Measurements from ENCODE around the gene ALG2. TPM values are rescaled to one million over a fixed set of nuclear protein-coding genes. Genes with fewer than 3 reads are reported as not detected.

ALG2 gene
- total RNA-seq, 3 donors from 2014 or later (not counting 1 experiment from before 2014, with no cell fraction given), result 17.3 to 23.2 (median 20.7) TPM

GRCh38 chr9:99192786-99193465 lies 28.8 kb downstream of the ALG2 start:
- no peak overlapping the region for H3K27ac Mint-ChIP-seq
- H3K9me3 Mint-ChIP-seq, result no peaks in the 10 kb centered on the region
- ATAC-seq, result no peak
- Histone ChIP-seq H3K27ac (ENCODE audit: low read length) (no peak overlapping the region), H3K4me3 (ENCODE audit: low read length) (no peak overlapping the region), H3K36me3 (ENCODE audit: control insufficient read depth, insufficient read depth, low read length) (no peaks in the 10 kb centered on the region), H3K9me3 (ENCODE audit: control insufficient read depth, insufficient read depth, low read length) (peaks cover 3% of the 10 kb centered on the region), H3K4me1 (ENCODE audit: control insufficient read depth, insufficient read depth, low read length) (no peaks in the 10 kb centered on the region), H3K27me3 (ENCODE audit: control insufficient read depth, insufficient read depth, low read length) (no peaks in the 10 kb centered on the region)
- 85% methylated on average over 5 of the region's 5 CpGs for WGBS (ENCODE audit: insufficient coverage)
- no peak for DNase-seq
- intact Hi-C loops (cut with micrococcal nuclease), result no loop called here
- no peak for TF ChIP-seq CTCF (IDR thresholded peaks at IDR 0.05)
- H3K36me3 Mint-ChIP-seq, result no peaks in the 10 kb centered on the region
- H3K27me3 Mint-ChIP-seq (ENCODE audit: low read depth in 2 of 2), result peaks cover 27 to 35% of the 10 kb centered on the region in 2 donors
- H3K4me1 Mint-ChIP-seq, result peaks cover 0 to 12% of the 10 kb centered on the region in 2 donors
- no peak overlapping the region for H3K4me3 Mint-ChIP-seq

- DNase-seq (no peak), ATAC-seq (no peak)
- Mint-ChIP-seq H3K4me3 (no peak overlapping the region), H3K9me3 (no peaks in the 10 kb centered on the region), H3K4me1 (peaks cover 0 to 6% of the 10 kb centered on the region in 2 donors), H3K27ac (no peak overlapping the region), H3K36me3 (no peaks in the 10 kb centered on the region), H3K27me3 (ENCODE audit: low read depth in 2 of 2) (peaks cover 24 to 35% of the 10 kb centered on the region in 2 donors)
- Histone ChIP-seq H3K27ac (ENCODE audit: low read length) (no peak overlapping the region), H3K4me1 (ENCODE audit: control insufficient read depth, insufficient read depth, low read length) (no peaks in the 10 kb centered on the region), H3K4me3 (ENCODE audit: low read length) (no peak overlapping the region), H3K27me3 (ENCODE audit: control insufficient read depth, insufficient read depth, low read length) (no peaks in the 10 kb centered on the region), H3K36me3 (ENCODE audit: control insufficient read depth, insufficient read depth, low read length) (no peaks in the 10 kb centered on the region), H3K9me3 (ENCODE audit: control insufficient read depth, insufficient read depth, low read length) (peaks cover 3% of the 10 kb centered on the region)
- 94% methylated on average over 3 of the region's 3 CpGs for WGBS (ENCODE audit: insufficient coverage)
- no peak for TF ChIP-seq CTCF (IDR thresholded peaks at IDR 0.05)
- intact Hi-C loops (cut with micrococcal nuclease), result no loop called here
Observed at GRCh38 chr9:99190597-99191283, 31.0 kb downstream of the ALG2 start.

- no peak overlapping the region for H3K27ac Mint-ChIP-seq
Observed at GRCh38 chr9:99189887-99190596, 31.7 kb downstream of the ALG2 start.

More at GRCh38 chr9:99189887-99190596, 31.7 kb downstream of the ALG2 start:
- no peak overlapping the region for H3K4me3 ChIP-seq (ENCODE audit: low read length)
- 81% methylated on average over 8 of the region's 8 CpGs for WGBS (ENCODE audit: insufficient coverage)
- ATAC-seq (no peak), DNase-seq (no peak)
- no peaks in the 10 kb centered on the region for H3K27me3 ChIP-seq (ENCODE audit: control insufficient read depth, insufficient read depth, low read length)
- no peak for TF ChIP-seq CTCF (IDR thresholded peaks at IDR 0.05)
- no peak overlapping the region for H3K27ac ChIP-seq (ENCODE audit: low read length)
- Mint-ChIP-seq H3K4me1 (peaks cover 0 to 13% of the 10 kb centered on the region in 2 donors), H3K27me3 (ENCODE audit: low read depth in 2 of 2) (peaks cover 24 to 35% of the 10 kb centered on the region in 2 donors), H3K36me3 (no peaks in the 10 kb centered on the region), H3K9me3 (no peaks in the 10 kb centered on the region), H3K4me3 (no peak overlapping the region)
- peaks cover 3% of the 10 kb centered on the region for H3K9me3 ChIP-seq (ENCODE audit: control insufficient read depth, insufficient read depth, low read length)
- no peaks in the 10 kb centered on the region for H3K36me3 ChIP-seq (ENCODE audit: control insufficient read depth, insufficient read depth, low read length)
- intact Hi-C loops (cut with micrococcal nuclease), result no loop called here
- H3K4me1 ChIP-seq (ENCODE audit: control insufficient read depth, insufficient read depth, low read length), result peaks cover 2% of the 10 kb centered on the region

Data from natural killer cell (primary cell).